ENCODE data around the gene ABCB7.
"Not testable (repeated sequence)": the region's sequence is repeated elsewhere in the genome, so short reads cannot be mapped to it uniquely, and the experiment has no call there.

Gene ABCB7

DNA sequence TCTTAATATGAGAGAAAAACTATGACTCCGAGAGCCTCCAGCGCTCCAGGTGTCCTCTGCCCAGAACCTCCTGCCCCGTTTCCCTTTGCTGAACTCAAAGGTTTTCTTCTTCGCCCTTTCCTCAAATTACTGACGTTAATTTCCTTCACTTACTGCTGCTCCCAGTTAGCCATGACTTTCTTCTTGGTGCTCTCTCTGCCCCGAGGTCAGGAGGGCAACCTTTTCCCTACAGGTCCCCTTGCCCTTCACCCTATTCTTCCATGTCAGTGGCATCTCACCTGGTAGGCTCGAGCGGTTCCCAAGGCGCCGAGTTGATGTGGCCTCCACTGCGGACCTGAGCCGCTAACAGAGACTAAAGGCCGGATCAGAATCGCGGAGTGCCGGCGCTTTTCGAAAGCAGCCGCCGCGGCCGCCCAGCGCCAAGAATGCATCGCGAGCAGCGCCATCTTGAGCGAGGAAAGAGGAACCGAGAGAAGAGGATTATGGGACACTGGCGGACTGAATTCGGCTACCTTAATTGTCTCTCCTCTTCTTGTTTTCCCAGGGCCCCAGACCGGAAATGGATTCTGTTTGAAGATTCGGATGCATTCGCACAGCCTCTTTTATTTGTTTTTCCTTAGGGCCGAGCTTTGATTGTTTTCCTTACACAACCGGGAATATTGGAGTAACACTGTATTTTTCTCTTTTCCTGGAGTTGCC is at the start of gene ABCB7:
Gene ABCB7 (minus strand): TSS at position 457 of the 699 bp plus-strand sequence. CDS start 11 bp downstream, at position 446.
- DNase-seq (ENCODE audit: low read depth), result peak; percentile 54

DNA sequence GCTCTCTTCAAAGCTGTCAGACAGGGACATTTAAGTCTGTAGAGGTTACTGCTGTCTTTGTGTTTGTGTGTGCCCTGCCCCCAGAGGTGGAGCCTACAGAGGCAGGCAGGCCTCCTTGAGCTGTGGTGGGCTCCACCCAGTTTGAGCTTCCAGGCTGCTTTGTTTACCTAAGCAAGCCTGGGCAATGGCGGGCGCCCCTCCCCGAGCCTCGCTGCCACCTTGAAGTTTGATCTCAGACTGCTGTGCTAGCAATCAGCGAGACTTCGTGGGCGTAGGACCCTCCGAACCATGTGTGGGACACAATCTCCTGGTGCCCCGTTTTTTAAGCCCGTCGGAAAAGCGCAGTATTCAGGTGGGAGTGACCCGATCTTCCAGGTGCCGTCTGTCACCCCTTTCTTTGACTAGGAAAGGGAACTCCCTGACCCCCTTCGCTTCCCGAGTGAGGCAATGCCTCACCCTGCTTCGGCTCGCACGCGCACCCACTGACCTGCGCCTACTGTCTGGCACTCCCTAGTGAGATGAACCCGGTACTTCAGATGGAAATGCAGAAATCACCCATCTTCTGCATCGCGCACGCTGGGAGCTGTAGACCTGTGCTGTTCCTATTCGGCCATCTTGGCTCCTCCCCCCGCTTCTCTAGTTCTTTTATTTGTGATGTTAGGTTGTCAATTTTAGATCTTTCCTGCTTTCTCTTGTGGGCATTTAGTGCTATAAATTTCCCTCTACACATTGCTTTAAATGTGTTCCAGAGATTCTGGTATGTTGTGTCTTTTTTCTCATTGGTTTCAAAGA is 32.5 kb upstream of the ABCB7 start:
- not testable (repeated sequence) for DNase-seq (ENCODE audit: low read depth)

DNA sequence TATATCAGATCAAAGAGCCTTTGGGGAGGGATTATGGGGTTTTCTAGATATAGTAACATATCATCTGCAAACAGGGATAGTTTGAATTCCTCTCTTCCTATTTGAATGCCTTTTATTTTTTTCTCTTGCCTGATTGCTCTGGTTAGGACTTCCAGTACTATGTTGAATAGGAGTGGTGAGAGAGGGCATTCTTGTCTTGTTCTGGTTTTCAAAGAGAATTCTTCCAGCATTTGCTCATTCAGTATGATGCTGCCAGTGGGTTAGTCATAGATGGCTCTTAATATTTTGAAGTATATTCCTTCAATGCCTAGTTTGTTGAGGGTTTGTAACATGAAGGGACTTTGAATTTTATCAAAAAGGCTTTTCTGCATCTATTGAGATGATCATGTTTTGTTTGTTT is 25.6 kb upstream of the ABCB7 start:
- peak; percentile 15 for DNase-seq (ENCODE audit: low read depth)

DNA sequence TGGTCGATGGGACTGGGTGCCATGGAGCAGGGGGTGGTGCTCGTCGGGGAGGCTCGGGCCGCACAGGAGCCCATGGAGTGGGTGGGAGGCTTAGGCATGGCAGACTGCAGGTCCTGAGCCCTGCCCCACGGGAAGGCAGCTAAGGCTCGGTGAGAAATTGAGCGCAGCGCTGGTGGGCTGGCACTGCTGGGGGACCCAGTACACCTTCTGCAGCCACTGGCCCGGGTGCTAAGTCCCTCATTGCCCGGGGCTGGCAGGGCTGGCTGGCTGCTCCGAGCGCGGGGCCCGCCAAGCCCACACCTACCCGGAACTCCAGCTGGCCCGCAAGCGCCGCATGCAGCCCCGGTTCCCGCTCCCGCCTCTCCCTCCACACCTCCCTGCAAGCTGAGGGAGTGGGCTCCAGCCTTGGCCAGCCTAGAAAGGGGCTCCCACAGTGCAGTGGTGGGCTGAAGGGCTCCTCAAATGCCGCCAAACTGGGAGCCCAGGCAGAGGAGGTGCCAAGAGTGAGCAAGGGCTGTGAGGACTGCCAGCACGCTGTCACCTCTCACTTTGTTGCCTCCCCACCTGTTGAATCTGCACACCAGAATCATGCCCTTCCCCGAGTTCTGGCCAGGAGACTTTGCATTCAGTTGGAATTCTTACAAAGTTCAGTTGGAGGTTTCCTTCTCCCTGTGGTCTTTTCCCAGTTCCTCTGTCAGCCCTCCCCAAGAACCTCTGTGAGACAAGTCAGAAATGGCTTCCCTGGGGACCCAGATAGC is 23.6 kb upstream of the ABCB7 start:
- not testable (repeated sequence) for DNase-seq (ENCODE audit: low read depth)

DNA sequence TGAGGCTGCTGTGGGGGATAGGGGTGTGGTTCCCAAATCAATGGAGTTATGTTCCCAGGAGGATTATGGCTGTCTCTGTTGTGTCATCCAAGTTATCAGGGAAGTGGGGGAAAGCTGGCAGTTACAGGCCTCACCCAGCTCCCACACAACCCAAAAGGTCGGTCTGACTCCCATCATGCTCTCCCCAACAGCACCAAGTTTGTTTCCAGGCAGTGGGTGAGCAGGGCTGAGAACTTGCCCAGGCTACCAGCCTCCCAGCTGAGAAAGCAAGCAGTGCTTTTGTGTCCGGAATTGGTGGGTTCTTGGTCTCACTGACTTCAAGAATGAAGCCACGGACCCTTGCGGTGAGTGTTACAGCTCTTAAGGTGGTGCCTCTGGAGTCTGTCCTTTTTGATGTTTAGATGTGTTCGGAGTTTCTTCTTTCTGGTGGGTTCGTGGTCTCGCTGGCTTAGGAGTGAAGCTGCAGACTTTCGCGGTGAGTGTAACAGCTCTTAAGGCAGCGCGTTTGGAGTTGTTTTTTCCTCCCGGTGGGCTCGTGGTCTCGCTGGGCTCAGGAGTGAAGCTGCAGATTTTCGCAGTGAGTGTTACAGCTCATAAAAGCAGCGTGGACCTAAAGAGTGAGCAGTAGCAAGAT is 16.3 kb upstream of the ABCB7 start:
- DNase-seq (ENCODE audit: low read depth), result not testable (repeated sequence)

DNA sequence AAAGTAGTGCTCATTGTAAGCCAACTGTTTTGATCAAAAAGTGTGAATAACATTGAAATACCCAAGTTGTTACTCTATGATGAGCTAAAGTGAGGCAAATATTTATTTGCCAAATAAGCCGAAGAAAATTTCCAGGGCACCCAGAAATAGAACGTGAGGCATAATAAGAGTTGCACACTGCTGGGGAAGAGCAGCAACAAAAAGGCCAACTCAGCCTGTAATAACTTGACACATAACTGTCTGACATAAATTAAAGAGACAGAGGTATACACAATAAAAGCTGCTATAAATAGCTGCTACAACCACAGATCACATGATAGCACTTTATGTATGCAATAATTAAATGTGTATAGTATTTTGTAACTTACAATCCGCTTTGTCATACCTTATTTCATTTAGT is 2.0 kb upstream of the ABCB7 start:
- DNase-seq (ENCODE audit: low read depth), result no peak

DNA sequence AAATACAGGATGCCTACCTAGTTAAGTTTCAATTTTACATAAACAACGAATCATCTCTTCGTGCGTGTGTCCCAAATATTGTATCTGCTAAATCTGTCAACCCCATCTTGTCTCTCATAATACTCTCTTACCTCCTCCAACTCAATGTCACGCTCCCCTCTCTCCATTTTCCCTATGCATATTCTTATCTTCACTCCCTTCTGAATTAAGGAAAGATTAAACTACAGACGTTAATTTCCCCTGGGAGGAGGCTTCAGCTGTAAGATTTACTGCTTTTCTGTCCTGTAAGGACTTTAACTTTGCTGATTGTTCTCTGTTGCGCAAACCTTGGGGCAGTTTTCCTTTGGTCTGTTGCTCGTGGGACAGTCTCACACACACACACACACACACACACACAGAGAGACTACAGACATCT is 455 bp upstream of the ABCB7 start:
- DNase-seq (ENCODE audit: low read depth), result no peak

DNA sequence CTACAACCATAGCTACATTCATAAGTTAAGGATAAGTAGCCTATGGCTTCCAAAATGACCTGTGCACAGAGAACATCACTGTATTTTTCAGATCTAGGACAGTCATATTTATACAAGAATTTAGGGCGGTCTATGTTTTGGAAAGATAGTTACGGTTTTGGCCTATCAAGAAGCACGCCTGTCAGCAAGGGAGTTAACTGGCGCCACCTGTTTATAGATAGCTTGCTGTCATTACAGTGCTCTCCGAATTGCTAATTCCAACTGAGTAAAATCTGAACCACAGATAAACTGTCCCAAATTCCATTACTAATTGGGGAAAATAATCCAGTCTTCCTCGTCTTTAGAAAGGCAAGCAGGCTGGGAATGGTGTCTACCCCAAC is 646 bp downstream of the ABCB7 start:
- DNase-seq (ENCODE audit: low read depth), result no peak

DNA sequence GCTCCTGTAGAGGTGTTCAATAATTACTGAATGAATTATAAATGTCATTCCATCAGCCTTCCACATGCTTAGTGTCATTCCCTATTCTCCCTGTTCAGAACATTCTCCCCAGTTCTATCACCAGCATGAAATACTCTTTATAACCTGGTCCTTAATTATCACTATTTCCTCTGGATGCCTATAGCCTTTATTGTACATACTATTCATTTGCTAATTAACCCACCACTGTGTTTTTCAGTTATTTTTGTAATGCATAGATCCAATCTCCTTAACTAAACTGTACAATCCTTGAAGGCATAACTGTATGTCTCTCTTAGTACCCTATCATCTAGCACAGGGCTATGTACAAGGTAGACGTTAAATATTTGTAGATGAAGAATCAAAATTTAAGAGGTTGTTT is 1.2 kb downstream of the ABCB7 start:
- DNase-seq (ENCODE audit: low read depth), result no peak

DNA sequence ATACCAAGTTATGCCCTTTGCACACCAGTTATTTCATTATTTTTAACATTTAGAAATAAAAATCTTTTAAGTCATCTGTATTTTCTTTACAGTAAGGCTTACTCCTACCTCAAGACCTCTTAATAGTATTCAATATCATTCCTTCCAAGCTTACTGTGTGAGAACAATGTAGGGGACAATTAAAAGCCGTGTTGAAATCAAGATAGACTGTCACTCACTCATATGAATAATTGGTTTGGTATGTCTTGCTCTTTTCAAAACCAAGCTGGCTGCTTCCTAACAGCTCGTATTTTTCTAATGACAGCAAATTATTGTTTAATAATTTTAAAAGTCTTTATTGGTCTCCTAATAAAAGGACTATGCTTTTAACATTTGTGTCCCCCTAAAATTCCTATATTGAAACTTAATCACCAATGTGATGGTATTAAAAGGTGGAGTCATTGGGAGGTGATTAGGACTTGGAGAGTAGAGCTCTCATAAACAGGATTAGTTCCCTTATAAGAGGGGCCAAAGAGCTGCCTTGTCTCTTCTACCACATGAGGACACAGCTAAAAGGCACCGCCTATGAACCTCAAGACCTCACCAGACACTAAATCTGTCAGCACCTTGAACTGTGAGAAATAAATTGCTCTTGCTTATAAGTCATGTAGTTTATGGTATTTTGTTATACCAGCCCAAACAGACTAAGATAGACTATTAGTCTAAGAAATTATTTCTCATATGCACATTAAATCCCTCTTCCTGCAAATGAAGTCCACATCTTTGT is 4.1 kb downstream of the ABCB7 start:
- no peak for DNase-seq (ENCODE audit: low read depth)

DNA sequence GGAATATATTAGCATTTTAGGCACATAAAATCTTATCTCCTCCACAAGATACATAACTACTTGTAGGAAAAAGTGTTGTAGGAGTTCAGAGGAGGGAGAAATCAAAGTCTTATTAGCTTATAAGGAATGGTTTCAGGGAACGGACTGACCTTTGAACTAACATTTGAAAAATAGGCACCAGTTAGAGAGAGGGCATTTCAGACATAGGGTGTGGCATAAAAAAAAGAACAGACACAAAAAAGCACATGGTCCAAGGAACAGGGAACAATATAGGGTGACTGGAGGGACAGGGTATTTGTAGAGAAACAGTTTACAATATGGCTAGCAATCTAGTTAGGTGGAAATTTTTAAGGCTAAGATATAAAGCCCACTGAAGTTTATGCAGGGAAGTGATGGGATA is 6.4 kb downstream of the ABCB7 start:
- no peak for DNase-seq (ENCODE audit: low read depth)

DNA sequence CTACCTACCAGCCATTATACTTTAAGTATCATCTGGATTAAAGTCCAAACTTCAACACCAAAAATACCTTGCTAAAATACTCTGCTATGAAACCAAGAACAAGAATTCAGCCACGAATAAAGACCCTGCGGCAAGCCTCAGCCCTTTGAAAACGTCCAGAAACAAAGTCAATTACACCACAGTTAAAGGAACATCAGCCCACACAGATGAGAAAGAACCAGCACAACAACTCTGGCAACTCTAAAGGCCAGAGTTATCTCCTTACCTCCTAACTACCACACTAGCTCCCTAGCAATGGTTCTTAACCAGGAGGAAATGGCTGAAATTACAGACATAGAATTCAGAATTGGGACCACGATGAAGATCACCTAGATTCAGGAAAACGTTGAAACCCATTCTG is 23.4 kb downstream of the ABCB7 start:
- DNase-seq (ENCODE audit: low read depth), result no peak

DNA sequence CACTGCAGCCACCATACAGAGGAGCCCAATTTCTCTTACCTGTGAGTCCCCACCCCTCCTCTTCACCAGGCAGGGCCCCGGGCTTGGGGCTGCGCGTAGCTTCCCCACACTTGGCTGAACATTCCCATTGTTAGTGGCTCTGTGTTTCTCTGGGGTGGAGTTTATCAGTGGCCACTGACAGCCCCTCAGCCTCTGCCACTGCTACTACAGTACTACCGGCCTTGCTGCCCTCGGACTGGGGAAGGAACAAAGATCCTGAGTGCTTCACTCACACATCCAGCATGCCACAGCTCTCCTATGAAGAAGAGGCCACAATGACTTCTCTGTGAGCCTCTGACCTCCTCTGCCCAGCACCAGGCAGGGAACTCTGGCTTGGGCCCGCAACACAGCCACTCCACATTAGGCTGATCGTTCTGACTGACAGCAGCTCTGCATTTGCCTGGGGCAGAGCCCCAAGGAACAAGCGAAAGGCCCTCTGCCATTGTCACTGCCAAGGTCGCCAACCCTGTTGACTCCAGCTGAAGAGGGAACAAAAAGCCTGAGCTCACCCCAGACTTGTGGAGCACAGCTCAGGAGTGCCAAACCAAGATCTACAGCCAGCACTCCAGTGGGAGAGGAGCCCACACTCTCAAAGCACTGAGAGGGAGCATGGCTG is 24.0 kb downstream of the ABCB7 start:
- no peak for DNase-seq (ENCODE audit: low read depth)

DNA sequence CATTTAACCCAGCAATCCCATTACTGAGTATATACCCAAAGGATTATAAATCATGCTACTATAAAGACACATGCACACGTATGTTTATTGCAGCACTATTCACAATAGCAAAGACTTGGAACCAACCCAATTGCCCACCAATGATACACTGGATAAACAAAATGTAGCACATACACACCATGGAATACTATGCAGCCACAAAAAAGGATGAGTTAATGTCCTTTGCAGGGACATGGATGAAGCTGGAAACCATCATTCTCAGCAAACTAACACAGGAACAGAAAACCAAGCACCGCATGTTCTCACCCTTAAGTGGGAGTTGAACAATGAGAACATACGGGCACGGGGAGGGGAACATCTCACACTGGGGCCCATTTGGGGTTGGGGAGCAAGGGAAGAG is 27.0 kb downstream of the ABCB7 start:
- DNase-seq (ENCODE audit: low read depth), result not testable (repeated sequence)

DNA sequence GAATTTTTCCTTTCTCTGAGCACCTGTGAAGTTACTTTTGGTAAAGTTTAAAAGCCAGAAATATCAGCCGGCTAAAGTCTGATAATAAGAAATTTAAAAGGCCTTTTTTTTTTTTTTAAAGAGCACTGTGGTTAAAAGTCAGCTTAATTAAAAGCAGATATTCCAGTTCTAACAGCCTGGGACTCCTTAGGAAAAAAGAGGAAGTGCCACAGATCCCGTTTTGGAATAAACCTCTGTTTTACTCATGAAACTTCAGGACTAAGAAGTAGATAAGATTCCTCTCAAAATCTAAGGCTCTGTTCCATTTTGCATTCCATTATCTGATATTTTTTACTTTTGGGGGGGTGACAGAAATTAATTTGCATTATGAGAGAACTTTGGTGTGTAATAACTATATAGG is 37.8 kb downstream of the ABCB7 start:
- DNase-seq (ENCODE audit: low read depth), result no peak

DNA sequence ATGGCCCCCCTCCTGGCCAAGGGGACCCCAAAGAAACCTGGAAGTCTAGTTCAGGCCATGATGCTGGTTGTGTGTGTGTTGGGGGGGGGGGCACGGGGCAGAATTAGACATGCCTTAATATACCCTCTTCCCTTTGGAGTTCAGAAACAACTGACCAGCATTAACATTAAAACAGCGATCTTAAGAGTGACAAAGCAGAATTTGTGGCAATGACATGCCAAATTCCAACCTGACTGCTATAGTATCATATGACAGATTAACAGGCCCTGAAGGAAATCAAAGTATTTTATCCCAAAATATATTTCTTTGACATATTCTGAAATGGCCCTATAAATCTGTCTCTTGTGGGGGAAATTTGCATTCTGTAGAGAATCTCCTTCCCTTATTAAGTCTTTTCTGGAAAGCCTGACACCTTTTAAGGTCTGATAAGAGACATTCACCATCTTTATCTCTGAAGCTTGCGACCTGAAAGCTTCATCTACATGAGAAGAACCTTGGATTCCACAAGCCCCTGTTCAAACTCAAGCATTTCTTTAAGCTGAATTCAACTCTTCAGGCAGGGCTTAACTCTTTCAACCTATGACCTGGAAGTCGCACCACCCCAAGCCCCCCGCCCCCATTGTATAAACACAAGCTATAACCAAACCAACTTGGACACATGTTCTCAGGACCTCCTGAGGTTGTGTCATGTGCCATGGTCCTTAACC is 40.2 kb downstream of the ABCB7 start:
- no peak for DNase-seq (ENCODE audit: low read depth)

DNA sequence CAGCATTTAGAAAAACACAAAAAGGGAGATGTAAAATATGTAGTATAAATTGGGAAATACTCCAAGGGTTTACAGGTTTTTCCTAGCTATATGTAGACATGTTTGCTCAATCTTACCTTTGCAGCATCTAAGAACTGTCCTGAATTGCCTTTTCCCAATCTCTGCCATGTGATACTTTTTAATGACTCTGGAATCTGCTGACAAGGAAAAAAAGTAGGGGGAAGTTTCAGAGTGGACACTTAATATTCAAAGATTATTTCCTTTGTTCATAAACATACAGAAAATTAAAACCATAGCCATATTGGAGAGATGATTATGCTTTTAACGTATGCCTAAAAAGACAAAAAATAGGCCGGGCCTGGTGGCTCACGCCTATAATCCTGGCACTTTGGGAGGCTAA is 41.4 kb downstream of the ABCB7 start:
- DNase-seq (ENCODE audit: low read depth), result no peak

DNA sequence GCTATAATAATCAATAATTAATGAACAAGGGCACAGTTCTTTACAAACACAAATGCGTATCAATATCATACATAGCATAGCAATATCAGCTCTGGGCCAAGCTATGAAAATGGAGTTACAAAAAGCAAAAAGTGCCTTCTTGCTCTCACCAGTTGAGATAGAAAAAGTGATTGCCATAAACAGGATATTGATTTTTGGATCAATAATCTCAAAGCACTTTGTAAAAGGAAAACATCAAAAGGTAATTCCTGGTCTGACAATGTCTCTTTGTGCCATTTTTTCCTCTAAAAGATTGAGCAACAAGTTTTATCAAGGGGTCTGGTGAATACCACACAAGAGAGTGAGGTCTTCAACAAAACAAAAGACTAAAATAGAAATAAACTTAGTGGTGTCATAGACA is 42.4 kb downstream of the ABCB7 start:
- DNase-seq (ENCODE audit: low read depth), result no peak

DNA sequence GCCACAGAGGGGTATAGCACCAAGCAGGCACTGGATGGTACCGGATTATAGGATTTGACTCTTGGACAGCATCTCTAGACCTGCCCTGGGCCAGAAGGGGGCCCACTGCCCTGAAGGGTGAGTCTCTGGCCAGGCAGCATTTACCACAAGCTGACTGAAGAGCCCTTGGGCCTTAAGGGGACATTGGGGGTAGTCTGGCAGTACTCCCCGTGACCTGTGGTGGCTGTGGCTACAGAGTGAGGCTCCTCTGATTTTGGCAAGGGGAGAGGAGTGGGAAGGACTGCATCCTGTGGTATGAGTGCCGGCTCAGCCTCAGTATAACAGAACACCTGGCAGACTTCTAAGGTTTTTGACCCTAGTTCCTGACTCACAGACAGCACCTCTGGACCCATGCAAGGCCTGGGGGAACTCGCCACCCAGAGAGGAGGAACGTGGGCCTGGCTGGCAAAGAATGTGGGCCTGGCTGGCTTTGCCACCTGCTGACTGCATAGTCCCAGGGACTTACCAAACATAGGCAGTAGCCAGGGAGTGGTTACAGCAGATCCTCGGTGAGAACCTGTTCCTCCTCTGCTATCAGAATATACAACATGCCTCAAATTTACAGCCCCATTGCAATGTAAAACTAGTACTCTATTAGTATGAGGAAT is 48.1 kb downstream of the ABCB7 start:
- no peak for DNase-seq (ENCODE audit: low read depth)

DNA sequence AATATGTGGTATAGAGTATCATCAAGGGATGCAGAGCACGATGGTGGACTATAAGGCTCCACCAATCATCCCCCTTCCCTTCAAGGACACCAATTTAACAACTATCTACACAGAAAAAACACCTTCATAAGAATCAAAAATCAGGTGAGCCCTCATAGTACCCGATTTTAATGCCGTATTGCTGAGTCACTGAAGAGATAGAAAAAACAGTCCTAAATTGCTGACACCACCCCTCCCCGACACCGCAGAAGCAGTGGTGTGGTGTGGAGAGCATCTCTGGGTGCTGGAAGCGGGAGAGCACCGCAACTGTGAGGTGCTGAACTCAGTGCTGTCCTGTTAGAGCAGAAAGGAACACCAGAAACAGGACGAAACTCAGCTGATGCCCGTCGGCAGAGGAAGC is 49.3 kb downstream of the ABCB7 start:
- no peak for DNase-seq (ENCODE audit: low read depth)

Data from stromal cell of bone marrow (primary cell).